AG09309 (cell line): ENCODE measurements around the gene CTIF.
"Not testable (repeated sequence)": the region's sequence is repeated elsewhere in the genome, so short reads cannot be mapped to it uniquely, and the experiment has no call there.

Source experiments
- DNase-seq: peaks from one replicate; pipeline ENCODE4 v3.0.0-alpha.2; 2010; ENCODE audit warnings: low read depth
- H3K4me3 ChIP-seq: 2 replicates; pipeline ENCODE4 v1.5.1; 2011; ENCODE audit warnings: mild to moderate bottlenecking, low read depth, low read length, moderate library complexity; ENCODE audit not compliant: control insufficient read depth
- CTCF ChIP-seq: IDR thresholded peaks from 2 replicates; pipeline ENCODE4 v1.5.1; 2011; ENCODE audit warnings: mild to moderate bottlenecking, low read depth, low read length, inconsistent platforms; ENCODE audit not compliant: insufficient read depth, control insufficient read depth; ENCODE audit errors: missing control alignments

CTIF gene

GRCh38 chr18:48869591-48869990, 330.8 kb downstream of the CTIF start:
- no peak for DNase-seq
- H3K4me3 ChIP-seq: no peak overlapping the region
- no peak for TF ChIP-seq CTCF

- not testable (repeated sequence) for H3K4me3 ChIP-seq, DNase-seq
These were observed 332.1 kb downstream of the CTIF start for GRCh38 chr18:48870926-48871325.

DNA sequence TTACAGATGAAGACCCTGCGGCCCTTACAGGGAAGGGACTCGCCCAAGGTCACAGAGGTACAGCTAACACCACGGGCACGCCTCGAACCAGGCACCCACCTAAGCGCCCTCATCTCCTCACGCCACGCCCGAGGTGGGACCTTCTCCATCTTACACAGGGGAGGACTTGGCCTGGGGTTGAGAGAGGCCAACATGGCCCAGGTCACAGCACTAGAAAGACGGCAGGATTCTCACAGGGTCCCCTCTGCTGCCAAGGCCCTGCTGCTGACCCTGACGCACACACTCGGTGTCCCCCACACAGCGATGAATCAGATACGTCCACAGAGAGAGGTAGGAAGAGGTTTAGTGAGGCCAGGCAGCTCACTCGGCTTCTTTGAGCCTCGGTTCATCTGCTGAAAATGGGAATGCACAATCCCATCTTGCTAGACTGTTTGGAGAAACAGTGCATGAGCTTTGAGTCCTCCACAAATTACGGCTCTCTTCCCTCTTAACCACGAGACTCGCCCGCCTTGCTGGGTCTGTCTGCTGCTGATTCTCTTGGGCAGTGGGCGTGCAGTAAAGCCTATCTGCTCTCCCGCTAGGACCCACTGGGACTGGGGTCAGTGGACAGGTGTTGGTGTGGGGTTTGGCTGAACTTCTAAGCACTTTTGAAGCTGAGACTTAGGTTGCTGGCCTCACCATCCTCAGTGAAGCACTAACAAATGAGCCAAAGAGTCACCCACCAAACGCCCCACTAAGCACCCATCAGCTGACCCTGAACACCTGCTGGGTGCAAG, 332.7 kb downstream of the CTIF start:
- TF ChIP-seq CTCF: no peak
- no peak for DNase-seq
- H3K4me3 ChIP-seq: no peak overlapping the region

DNA sequence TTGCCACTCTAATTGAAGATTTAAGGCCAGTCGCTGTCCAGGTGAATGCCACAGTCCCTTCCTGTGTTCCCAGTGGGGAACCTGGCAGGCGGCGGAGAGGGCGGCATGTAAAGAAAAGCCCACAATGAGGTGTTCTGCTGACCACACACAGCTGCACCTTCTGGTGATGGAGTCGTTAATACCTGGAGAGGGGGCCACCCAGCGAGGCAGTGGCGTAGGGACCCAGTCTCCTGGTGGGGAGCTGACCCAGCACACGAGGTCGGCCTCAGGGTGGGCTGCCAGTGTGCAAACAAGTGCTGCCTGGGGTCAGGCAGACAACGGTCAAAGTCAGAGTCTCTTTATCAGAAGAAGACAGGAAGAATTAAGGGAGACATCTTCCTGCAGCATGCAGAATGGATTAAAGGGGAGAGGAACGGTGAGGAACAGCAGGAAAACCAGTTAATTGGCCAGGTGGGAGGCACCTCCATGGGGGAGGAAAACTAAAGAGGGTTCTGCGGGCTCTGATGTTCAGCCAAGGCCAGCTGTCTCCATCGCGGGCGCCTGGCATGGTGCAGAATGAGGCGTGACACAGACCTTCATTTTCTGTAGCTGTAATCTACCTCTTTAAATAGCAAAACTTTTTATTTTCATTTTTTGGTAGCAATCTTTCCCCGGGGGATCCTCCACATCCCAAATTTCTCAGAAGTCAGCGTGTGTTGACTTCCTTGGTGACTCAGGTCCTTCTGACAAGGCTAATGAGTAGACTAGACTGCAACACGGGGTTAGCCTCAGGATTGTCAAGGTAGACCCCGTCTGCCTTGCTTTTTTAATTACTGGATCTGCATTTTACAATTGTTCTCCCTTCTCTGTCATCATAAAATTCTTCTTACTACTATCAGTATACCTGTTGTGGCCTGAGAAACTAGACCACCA, 333.7 kb downstream of the CTIF start:
- H3K4me3 ChIP-seq: no peak overlapping the region
- peak; percentile 23 for DNase-seq
- TF ChIP-seq CTCF: no peak

DNA sequence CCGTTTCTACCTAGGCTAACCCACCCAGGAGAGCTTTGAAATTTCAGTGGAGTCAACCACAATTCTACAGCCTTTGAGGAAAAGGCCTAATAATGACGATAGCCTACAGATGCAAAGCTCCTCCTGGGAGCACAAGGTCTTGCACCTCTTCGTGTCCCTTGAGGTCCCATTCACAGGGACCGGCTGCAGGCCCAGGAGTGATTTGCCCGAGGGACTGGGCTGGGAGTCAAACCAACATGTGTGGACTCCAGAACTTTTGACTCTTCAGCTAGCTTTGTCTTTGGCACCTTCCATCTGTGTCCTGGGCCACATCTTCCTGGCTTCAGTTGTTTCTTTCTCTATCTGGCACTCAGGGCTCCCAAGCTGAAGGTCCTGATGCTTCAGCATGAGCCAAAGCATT, 335.4 kb downstream of the CTIF start:
- no peak for DNase-seq
- no peak for TF ChIP-seq CTCF
- no peak overlapping the region for H3K4me3 ChIP-seq

DNA sequence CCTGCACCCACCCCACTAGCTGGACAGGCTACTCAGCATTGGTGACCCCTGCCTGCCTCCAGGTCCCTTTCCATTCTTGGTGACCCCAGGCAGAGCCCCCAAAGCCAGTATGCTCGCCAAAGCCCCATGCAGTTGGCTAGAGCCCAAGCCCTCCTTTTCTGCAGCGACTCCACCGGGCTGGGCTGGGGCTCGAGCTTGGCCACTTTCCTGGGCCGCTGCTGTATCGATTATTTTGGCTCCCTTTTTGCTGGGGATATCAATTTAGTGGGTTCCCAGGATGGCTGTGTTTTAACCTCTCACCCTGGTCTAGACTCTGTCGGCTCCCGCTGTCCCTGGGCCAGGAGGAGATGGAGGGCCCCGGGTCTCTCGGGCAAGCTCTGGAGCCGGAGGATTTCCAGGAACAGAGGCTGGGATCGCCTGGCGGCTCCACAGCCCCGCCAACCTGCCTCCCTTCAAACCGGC, 335.9 kb downstream of the CTIF start:
- DNase-seq: no peak
- no peak for TF ChIP-seq CTCF
- H3K4me3 ChIP-seq: no peak overlapping the region

- no peak for DNase-seq
- no peak overlapping the region for H3K4me3 ChIP-seq
- no peak for TF ChIP-seq CTCF
These were observed 336.6 kb downstream of the CTIF start for GRCh38 chr18:48875314-48875941.
